ENCODE measurements around the gene MUC2. TPM values are rescaled to one million over a fixed set of nuclear protein-coding genes. Genes with fewer than 3 reads are reported as not detected.

Gene MUC2
- total RNA-seq, 1 donor from 2014 or later = not detected

- Mint-ChIP-seq H3K36me3 (ENCODE audit: insufficient read depth) (no peaks in the 10 kb centered on the region), H3K4me3 (ENCODE audit: low read depth) (no peak overlapping the region), H3K27ac (no peak overlapping the region), H3K27me3 (no peaks in the 10 kb centered on the region), H3K9me3 (ENCODE audit: low read depth) (no peaks in the 10 kb centered on the region), H3K4me1 (ENCODE audit: low read depth) (no peaks in the 10 kb centered on the region)
- no peak for DNase-seq (ENCODE audit: low spot score, unreplicated experiment)
- TF ChIP-seq CTCF (IDR thresholded peaks at IDR 0.05; ENCODE audit: unreplicated experiment) = no peak
These were observed 44.6 kb upstream of the MUC2 start for GRCh38 chr11:1030086-1030485.

- no peak for DNase-seq (ENCODE audit: low spot score, unreplicated experiment)
- H3K27me3 Mint-ChIP-seq = no peaks in the 10 kb centered on the region
- H3K27ac Mint-ChIP-seq = no peak overlapping the region
- H3K36me3 Mint-ChIP-seq (ENCODE audit: insufficient read depth) = no peaks in the 10 kb centered on the region
- H3K4me1 Mint-ChIP-seq (ENCODE audit: low read depth) = no peaks in the 10 kb centered on the region
- H3K4me3 Mint-ChIP-seq (ENCODE audit: low read depth) = no peak overlapping the region
- no peaks in the 10 kb centered on the region for H3K9me3 Mint-ChIP-seq (ENCODE audit: low read depth)
- no peak for TF ChIP-seq CTCF (IDR thresholded peaks at IDR 0.05; ENCODE audit: unreplicated experiment)
These were observed 44.1 kb upstream of the MUC2 start for GRCh38 chr11:1030556-1030955.

- Mint-ChIP-seq H3K27me3 (no peaks in the 10 kb centered on the region), H3K4me3 (ENCODE audit: low read depth) (no peak overlapping the region), H3K9me3 (ENCODE audit: low read depth) (no peaks in the 10 kb centered on the region), H3K27ac (no peak overlapping the region), H3K4me1 (ENCODE audit: low read depth) (no peaks in the 10 kb centered on the region), H3K36me3 (ENCODE audit: insufficient read depth) (no peaks in the 10 kb centered on the region)
- no peak for DNase-seq (ENCODE audit: low spot score, unreplicated experiment)
- no peak for TF ChIP-seq CTCF (IDR thresholded peaks at IDR 0.05; ENCODE audit: unreplicated experiment)
These were observed 43.4 kb upstream of the MUC2 start for GRCh38 chr11:1031121-1031899.

GRCh38 chr11:1032310-1032891 is 42.3 kb upstream of the MUC2 start:
- no peak for DNase-seq (ENCODE audit: low spot score, unreplicated experiment)
- Mint-ChIP-seq H3K27me3 (no peaks in the 10 kb centered on the region), H3K36me3 (ENCODE audit: insufficient read depth) (no peaks in the 10 kb centered on the region), H3K27ac (peak overlapping the region; percentile 39), H3K9me3 (ENCODE audit: low read depth) (no peaks in the 10 kb centered on the region), H3K4me1 (ENCODE audit: low read depth) (no peaks in the 10 kb centered on the region), H3K4me3 (ENCODE audit: low read depth) (no peak overlapping the region)
- no peak for TF ChIP-seq CTCF (IDR thresholded peaks at IDR 0.05; ENCODE audit: unreplicated experiment)

- no peak for DNase-seq (ENCODE audit: low spot score, unreplicated experiment)
- no peak for TF ChIP-seq CTCF (IDR thresholded peaks at IDR 0.05; ENCODE audit: unreplicated experiment)
- Mint-ChIP-seq H3K4me3 (ENCODE audit: low read depth) (no peak overlapping the region), H3K36me3 (ENCODE audit: insufficient read depth) (no peaks in the 10 kb centered on the region), H3K27me3 (no peaks in the 10 kb centered on the region), H3K9me3 (ENCODE audit: low read depth) (no peaks in the 10 kb centered on the region), H3K27ac (peak overlapping the region; percentile 45), H3K4me1 (ENCODE audit: low read depth) (no peaks in the 10 kb centered on the region)
These were observed 41.5 kb upstream of the MUC2 start for GRCh38 chr11:1033016-1033798.
